H1 (cell line): ENCODE results near the gene CPTP.

Source experiments
- BACH1 ChIP-seq: IDR thresholded peaks from 2 replicates; pipeline ENCODE4 v1.6.1; 2012; ENCODE audit warnings: low read length, improper control_type of control experiment
- CTCF ChIP-seq, 3 experiments: IDR thresholded peaks; 1 replicate in 2 of 3; 2 replicates in 1 of 3; pipeline versions ENCODE4 v1.5.1 to v1.6.1; 2011; ENCODE audit warnings: low read length in 3 of 3, mild to moderate bottlenecking in 3 of 3, inconsistent platforms in 2 of 3, low read depth in 1 of 3, moderate library complexity in 1 of 3; ENCODE audit not compliant: insufficient read depth in 1 of 3; ENCODE audit errors: control extremely low read depth in 1 of 3
- EZH2 ChIP-seq: fragments of 200-600 bp; sonication (generic); IDR thresholded peaks from 2 replicates; pipeline ENCODE4 v1.7.1; 2012; ENCODE audit warnings: low read depth, mild to moderate bottlenecking, moderate library complexity, low read length, inconsistent platforms; ENCODE audit not compliant: severe bottlenecking
- NRF1 ChIP-seq: IDR thresholded peaks from 2 replicates; pipeline ENCODE4 v1.6.1; 2011; ENCODE audit warnings: mild to moderate bottlenecking, low read depth, low read length, improper control_type of control experiment
- POLR2A ChIP-seq, 2 experiments: IDR thresholded peaks; 1 replicate in 1 of 2; 2 replicates in 1 of 2; pipeline ENCODE4 v1.6.1; 2011; ENCODE audit warnings: low read depth in 2 of 2, low read length in 2 of 2, mild to moderate bottlenecking in 2 of 2; ENCODE audit errors: control extremely low read depth in 1 of 2
- SIX5 ChIP-seq: IDR thresholded peaks from 2 replicates; pipeline ENCODE4 v1.6.1; 2011; ENCODE audit warnings: mild to moderate bottlenecking, low read depth, low read length

- TF ChIP-seq CTCF (IDR thresholded peaks at IDR 0.05; ENCODE audit: control extremely low read depth in 1 of 3, insufficient read depth in 1 of 3, low read depth in 1 of 3, low read length in 3 of 3) (no peak), EZH2 (no peak), NRF1 (no peak), BACH1 (no peak), POLR2A (IDR thresholded peaks at IDR 0.05; ENCODE audit: control extremely low read depth in 1 of 2, low read depth in 2 of 2, low read length in 2 of 2) (no peak), SIX5 (no peak)
Observed at GRCh38 chr1:1318777-1319645, 5.6 kb upstream of the CPTP start.
